Measurements from ENCODE around the gene CFAP92. TPM values are rescaled to one million over a fixed set of nuclear protein-coding genes. Genes with fewer than 3 reads are reported as not detected.

The CFAP92 gene
- total RNA-seq, 4 donors from 2014 or later, result 1.5 to 2.4 (median 1.7) TPM; not detected in 1

GRCh38 chr3:129009266-129009665, 15.4 kb upstream of the CFAP92 start:
- H3K36me3 ChIP-seq, result no peaks in the 10 kb centered on the region
- H3K27ac ChIP-seq, result no peak overlapping the region
- DNase-seq, result no peak
- H3K4me1 ChIP-seq, result peaks cover 0 to 24% (median 3%) of the 10 kb centered on the region in 4 donors
- no peak for TF ChIP-seq POLR2A (IDR thresholded peaks at IDR 0.05)
- TF ChIP-seq CTCF (IDR thresholded peaks at IDR 0.05), result no peak
- H3K4me3 ChIP-seq, result no peak overlapping the region
- no peaks in the 10 kb centered on the region for H3K27me3 ChIP-seq
- no peaks in the 10 kb centered on the region for H3K9me3 ChIP-seq

GRCh38 chr3:129007792-129008191, 13.9 kb upstream of the CFAP92 start:
- H3K4me1 ChIP-seq, result peaks cover 0 to 35% (median 3%) of the 10 kb centered on the region in 4 donors
- TF ChIP-seq CTCF (IDR thresholded peaks at IDR 0.05) (no peak), POLR2A (IDR thresholded peaks at IDR 0.05) (no peak)

GRCh38 chr3:129006864-129007263, 13.0 kb upstream of the CFAP92 start:
- Histone ChIP-seq H3K27ac (peak overlapping the region in 1 of 4 donors; percentile 34), H3K4me3 (no peak overlapping the region), H3K36me3 (no peaks in the 10 kb centered on the region), H3K9me3 (no peaks in the 10 kb centered on the region), H3K4me1 (peaks cover 0 to 40% (median 5%) of the 10 kb centered on the region in 4 donors), H3K27me3 (peaks cover 0 to 2% of the 10 kb centered on the region in 2 donors)
- no peak for DNase-seq
- no peak for TF ChIP-seq POLR2A (IDR thresholded peaks at IDR 0.05)
- TF ChIP-seq CTCF (IDR thresholded peaks at IDR 0.05), result no peak

More at GRCh38 chr3:129007792-129008191, 13.9 kb upstream of the CFAP92 start:
- Histone ChIP-seq H3K27ac (no peak overlapping the region), H3K36me3 (no peaks in the 10 kb centered on the region), H3K27me3 (no peaks in the 10 kb centered on the region), H3K9me3 (no peaks in the 10 kb centered on the region), H3K4me3 (no peak overlapping the region)
- no peak for DNase-seq

GRCh38 chr3:129005526-129006303, 11.8 kb upstream of the CFAP92 start:
- H3K36me3 ChIP-seq, result no peaks in the 10 kb centered on the region
- no peak for DNase-seq

GRCh38 chr3:129004639-129005295, 10.9 kb upstream of the CFAP92 start:
- H3K36me3 ChIP-seq, result no peaks in the 10 kb centered on the region
- DNase-seq, result no peak
- H3K27me3 ChIP-seq, result peaks cover 0 to 10% of the 10 kb centered on the region in 2 donors
- no peak overlapping the region for H3K4me3 ChIP-seq
- TF ChIP-seq POLR2A (IDR thresholded peaks at IDR 0.05) (no peak), CTCF (IDR thresholded peaks at IDR 0.05) (no peak)
- peaks cover 0 to 47% (median 8%) of the 10 kb centered on the region in 4 donors for H3K4me1 ChIP-seq
- no peaks in the 10 kb centered on the region for H3K9me3 ChIP-seq
- H3K27ac ChIP-seq, result peak overlapping the region; percentile 17 to 79 (median 44)

More at GRCh38 chr3:129005526-129006303, 11.8 kb upstream of the CFAP92 start:
- H3K4me1 ChIP-seq, result peaks cover 0 to 47% (median 8%) of the 10 kb centered on the region in 4 donors
- H3K4me3 ChIP-seq, result no peak overlapping the region
- H3K27me3 ChIP-seq, result peaks cover 0 to 10% of the 10 kb centered on the region in 2 donors
- no peaks in the 10 kb centered on the region for H3K9me3 ChIP-seq
- peak overlapping the region in 3 of 4 donors; percentile 38 to 79 (median 65) for H3K27ac ChIP-seq
- TF ChIP-seq CTCF (IDR thresholded peaks at IDR 0.05) (no peak), POLR2A (IDR thresholded peaks at IDR 0.05) (no peak)

Data from Peyer's patch (tissue), 4 donors.